Measurements from ENCODE around the gene TSPAN11. TPM values are rescaled to one million over a fixed set of nuclear protein-coding genes. Genes with fewer than 3 reads are reported as not detected.

The TSPAN11 gene
- total RNA-seq, 2 experiments from 2014 or later, result not detected

- ChIA-PET POLR2A (no interaction called here), CTCF (no interaction called here)
- Mint-ChIP-seq H3K4me3 (no peak overlapping the region), H3K27ac (no peak overlapping the region), H3K27me3 (peaks cover 8% of the 10 kb centered on the region), H3K4me1 (no peaks in the 10 kb centered on the region), H3K36me3 (ENCODE audit: low read depth) (no peaks in the 10 kb centered on the region), H3K9me3 (no peaks in the 10 kb centered on the region)
- no peak for DNase-seq
Measured at GRCh38 chr12:30970559-30971197, 44.1 kb downstream of the TSPAN11 start.

- no peaks in the 10 kb centered on the region for H3K9me3 Mint-ChIP-seq
- ChIA-PET CTCF (no interaction called here), POLR2A (no interaction called here)
- H3K4me1 Mint-ChIP-seq, result no peaks in the 10 kb centered on the region
- no peak overlapping the region for H3K4me3 Mint-ChIP-seq
- peaks cover 8% of the 10 kb centered on the region for H3K27me3 Mint-ChIP-seq
- H3K36me3 Mint-ChIP-seq (ENCODE audit: low read depth), result no peaks in the 10 kb centered on the region
- no peak overlapping the region for H3K27ac Mint-ChIP-seq
- no peak for DNase-seq
Measured at GRCh38 chr12:30972035-30972434, 45.5 kb downstream of the TSPAN11 start.

GRCh38 chr12:30973175-30973574, 46.6 kb downstream of the TSPAN11 start:
- ChIA-PET POLR2A (no interaction called here), CTCF (no interaction called here)
- DNase-seq, result no peak
- Mint-ChIP-seq H3K27me3 (peaks cover 8% of the 10 kb centered on the region), H3K4me1 (no peaks in the 10 kb centered on the region), H3K27ac (no peak overlapping the region), H3K36me3 (ENCODE audit: low read depth) (no peaks in the 10 kb centered on the region), H3K4me3 (no peak overlapping the region), H3K9me3 (no peaks in the 10 kb centered on the region)

GRCh38 chr12:30973830-30974229, 47.3 kb downstream of the TSPAN11 start:
- POLR2A ChIA-PET, result no interaction called here
- no peak overlapping the region for H3K27ac Mint-ChIP-seq
- H3K4me3 Mint-ChIP-seq, result no peak overlapping the region
- no peaks in the 10 kb centered on the region for H3K9me3 Mint-ChIP-seq
- DNase-seq, result no peak
- CTCF ChIA-PET, result no interaction called here
- no peaks in the 10 kb centered on the region for H3K36me3 Mint-ChIP-seq (ENCODE audit: low read depth)
- H3K27me3 Mint-ChIP-seq, result peaks cover 8% of the 10 kb centered on the region
- no peaks in the 10 kb centered on the region for H3K4me1 Mint-ChIP-seq

GRCh38 chr12:30974746-30975500, 48.4 kb downstream of the TSPAN11 start:
- peaks cover 6% of the 10 kb centered on the region for H3K27me3 Mint-ChIP-seq
- no peaks in the 10 kb centered on the region for H3K9me3 Mint-ChIP-seq
- H3K27ac Mint-ChIP-seq, result no peak overlapping the region
- no peak for DNase-seq
- CTCF ChIA-PET, result interaction anchor here (0.8 kb wide), 1 partner anchor 11 kb away, joined by 3 read pairs; no protein-coding TSS in a partner anchor
- no peak overlapping the region for H3K4me3 Mint-ChIP-seq
- no peaks in the 10 kb centered on the region for H3K4me1 Mint-ChIP-seq
- no peaks in the 10 kb centered on the region for H3K36me3 Mint-ChIP-seq (ENCODE audit: low read depth)
- POLR2A ChIA-PET, result no interaction called here

- CTCF ChIA-PET, result interaction anchor here (0.8 kb wide), 1 partner anchor 10 kb away, joined by 3 read pairs; no protein-coding TSS in a partner anchor
- POLR2A ChIA-PET, result no interaction called here
- DNase-seq, result no peak
- no peak overlapping the region for H3K4me3 Mint-ChIP-seq
- no peaks in the 10 kb centered on the region for H3K36me3 Mint-ChIP-seq (ENCODE audit: low read depth)
- no peaks in the 10 kb centered on the region for H3K9me3 Mint-ChIP-seq
- peaks cover 3% of the 10 kb centered on the region for H3K27me3 Mint-ChIP-seq
- H3K27ac Mint-ChIP-seq, result no peak overlapping the region
- H3K4me1 Mint-ChIP-seq, result no peaks in the 10 kb centered on the region
Measured at GRCh38 chr12:30975581-30975980, 49.0 kb downstream of the TSPAN11 start.

GRCh38 chr12:30976206-30976605, 49.7 kb downstream of the TSPAN11 start:
- no peaks in the 10 kb centered on the region for H3K36me3 Mint-ChIP-seq (ENCODE audit: low read depth)
- peaks cover 3% of the 10 kb centered on the region for H3K27me3 Mint-ChIP-seq
- DNase-seq, result no peak
- no peak overlapping the region for H3K4me3 Mint-ChIP-seq
- POLR2A ChIA-PET, result no interaction called here
- H3K27ac Mint-ChIP-seq, result no peak overlapping the region
- CTCF ChIA-PET, result no interaction called here
- no peaks in the 10 kb centered on the region for H3K9me3 Mint-ChIP-seq
- H3K4me1 Mint-ChIP-seq, result no peaks in the 10 kb centered on the region

GRCh38 chr12:30977124-30977523, 50.6 kb downstream of the TSPAN11 start:
- Mint-ChIP-seq H3K36me3 (ENCODE audit: low read depth) (no peaks in the 10 kb centered on the region), H3K9me3 (no peaks in the 10 kb centered on the region), H3K27ac (no peak overlapping the region), H3K4me1 (no peaks in the 10 kb centered on the region), H3K4me3 (no peak overlapping the region), H3K27me3 (peaks cover 3% of the 10 kb centered on the region)
- ChIA-PET POLR2A (no interaction called here), CTCF (no interaction called here)
- DNase-seq, result no peak

GRCh38 chr12:30977537-30978349, 51.2 kb downstream of the TSPAN11 start:
- Mint-ChIP-seq H3K36me3 (ENCODE audit: low read depth) (no peaks in the 10 kb centered on the region), H3K4me3 (no peak overlapping the region), H3K9me3 (no peaks in the 10 kb centered on the region), H3K27ac (no peak overlapping the region), H3K4me1 (no peaks in the 10 kb centered on the region), H3K27me3 (peaks cover 3% of the 10 kb centered on the region)
- DNase-seq, result no peak
- CTCF ChIA-PET, result no interaction called here
- POLR2A ChIA-PET, result no interaction called here

GRCh38 chr12:30978639-30979038, 52.1 kb downstream of the TSPAN11 start:
- POLR2A ChIA-PET, result no interaction called here

GRCh38 chr12:30979371-30980259, 53.1 kb downstream of the TSPAN11 start:
- no peaks in the 10 kb centered on the region for H3K4me1 Mint-ChIP-seq
- POLR2A ChIA-PET, result no interaction called here

More at GRCh38 chr12:30978639-30979038, 52.1 kb downstream of the TSPAN11 start:
- no peak for DNase-seq
- Mint-ChIP-seq H3K4me1 (no peaks in the 10 kb centered on the region), H3K36me3 (ENCODE audit: low read depth) (no peaks in the 10 kb centered on the region), H3K27me3 (no peaks in the 10 kb centered on the region), H3K27ac (no peak overlapping the region), H3K9me3 (no peaks in the 10 kb centered on the region), H3K4me3 (no peak overlapping the region)
- CTCF ChIA-PET, result no interaction called here

GRCh38 chr12:30980955-30981662, 54.6 kb downstream of the TSPAN11 start:
- POLR2A ChIA-PET, result no interaction called here
- no peaks in the 10 kb centered on the region for H3K27me3 Mint-ChIP-seq

More at GRCh38 chr12:30979371-30980259, 53.1 kb downstream of the TSPAN11 start:
- DNase-seq, result no peak
- CTCF ChIA-PET, result interaction anchor here (0.7 kb wide), 1 partner anchor 133 kb away, joined by 3 read pairs; no protein-coding TSS in a partner anchor
- H3K9me3 Mint-ChIP-seq, result no peaks in the 10 kb centered on the region
- no peak overlapping the region for H3K4me3 Mint-ChIP-seq
- no peaks in the 10 kb centered on the region for H3K36me3 Mint-ChIP-seq (ENCODE audit: low read depth)
- no peak overlapping the region for H3K27ac Mint-ChIP-seq
- H3K27me3 Mint-ChIP-seq, result no peaks in the 10 kb centered on the region

More at GRCh38 chr12:30980955-30981662, 54.6 kb downstream of the TSPAN11 start:
- Mint-ChIP-seq H3K27ac (no peak overlapping the region), H3K9me3 (no peaks in the 10 kb centered on the region), H3K36me3 (ENCODE audit: low read depth) (no peaks in the 10 kb centered on the region), H3K4me1 (no peaks in the 10 kb centered on the region), H3K4me3 (no peak overlapping the region)
- CTCF ChIA-PET, result no interaction called here
- DNase-seq, result no peak
